B cell (primary cell): Measurements from ENCODE around the gene CBLN3. TPM values are rescaled to one million over a fixed set of nuclear protein-coding genes. Genes with fewer than 3 reads are reported as not detected.

ENCODE experiments used
- ATAC-seq: fragments of 200-7000 bp; cut with Tn5 transposase; one replicate; pipeline ENCODE4 v1.10.0; 2021; ENCODE audit warnings: low read depth, mild to moderate bottlenecking, moderate number of reproducible peaks, moderate library complexity
- CTCF ChIA-PET: fragments of 350-600 bp; sonication (Branson Sonifier 250); formaldehyde crosslinking; loops from one replicate; lab custom pipeline; 2021; ENCODE audit warnings: antibody characterized with exemption, inconsistent platforms; lab: Charles Lee
- POLR2A ChIA-PET: fragments of 350-600 bp; sonication (Branson Sonifier 250); formaldehyde crosslinking; loops from one replicate; lab custom pipeline; 2021; ENCODE audit warnings: antibody characterized with exemption; lab: Charles Lee
- DNase-seq: peaks from one replicate; pipeline ENCODE4 v3.0.0; 2013
- H2AFZ ChIP-seq: 2 replicates; pipeline ENCODE4 v1.6.1; 2012; ENCODE audit warnings: mild to moderate bottlenecking, low read depth, low read length; ENCODE audit not compliant: insufficient read depth, poor library complexity, severe bottlenecking
- H3K27ac ChIP-seq, 2 donors: 1 replicate in 1 of 2; 2 replicates in 1 of 2; pipeline ENCODE4 v1.5.1; 2012 to 2013; ENCODE audit warnings: low read length in 2 of 2, mild to moderate bottlenecking in 2 of 2, moderate library complexity in 1 of 2
- H3K27me3 ChIP-seq, 4 experiments: fragments of 200-600 bp in 1 of 4; sonication (generic) in 1 of 4; replicated peaks in 1 of 4; 1 replicate in 2 of 4; 2 replicates in 2 of 4; pipeline versions ENCODE4 v1.6.1 to v1.7.0; 2013 to 2016; ENCODE audit warnings: low read length in 3 of 4, mild to moderate bottlenecking in 2 of 4, mixed read lengths in 1 of 4, moderate library complexity in 1 of 4; ENCODE audit not compliant: insufficient read depth in 4 of 4, control insufficient read depth in 3 of 4; ENCODE audit errors: control extremely low read depth in 1 of 4
- H3K36me3 ChIP-seq, 2 experiments: replicated peaks in 1 of 2; 1 replicate in 1 of 2; 2 replicates in 1 of 2; pipeline versions ENCODE4 v1.6.1 to v1.7.1; 2013; ENCODE audit warnings: low read length in 1 of 2; ENCODE audit not compliant: insufficient read depth in 2 of 2, control insufficient read depth in 1 of 2; ENCODE audit errors: control extremely low read depth in 1 of 2, extremely low read depth in 1 of 2
- H3K4me1 ChIP-seq, 2 donors: fragments of 200-600 bp in 1 of 2; sonication (generic) in 1 of 2; 1 replicate in 1 of 2; 2 replicates in 1 of 2; pipeline versions ENCODE4 v1.5.1 to v1.6.1; 2013 to 2017; ENCODE audit warnings: low read length in 2 of 2; ENCODE audit not compliant: control insufficient read depth in 2 of 2, insufficient read depth in 2 of 2
- H3K4me2 ChIP-seq: replicated peaks from 2 replicates; pipeline ENCODE3; 2012; ENCODE audit warnings: mild to moderate bottlenecking, low read depth, low read length; ENCODE audit not compliant: poor library complexity, severe bottlenecking
- H3K4me3 ChIP-seq, 5 experiments: fragments of 200-600 bp in 1 of 5; sonication (generic) in 1 of 5; 1 replicate in 3 of 5; 2 replicates in 2 of 5; pipeline versions ENCODE4 v1.5.1 to v1.7.0; 2011 to 2016; ENCODE audit warnings: low read length in 4 of 5, mild to moderate bottlenecking in 4 of 5, low read depth in 2 of 5, control low read depth in 1 of 5, moderate library complexity in 1 of 5; ENCODE audit not compliant: insufficient read depth in 1 of 5; ENCODE audit errors: control extremely low read depth in 1 of 5, extremely low read depth in 1 of 5
- H3K79me2 ChIP-seq: fragments of 200-600 bp; sonication (generic); one replicate; pipeline ENCODE4 v1.6.0; 2016; ENCODE audit warnings: low read length; ENCODE audit not compliant: control insufficient read depth, insufficient read depth
- H3K9ac ChIP-seq: fragments of 200-600 bp; sonication (generic); 2 replicates; pipeline ENCODE4 v1.6.1; 2017; ENCODE audit warnings: mild to moderate bottlenecking, low read length, moderate library complexity
- H3K9me3 ChIP-seq, 3 donors: one replicate each; pipeline versions ENCODE4 v1.6.1 to v1.7.1; 2013; ENCODE audit warnings: low read length in 2 of 3; ENCODE audit not compliant: control insufficient read depth in 2 of 3, insufficient read depth in 1 of 3; ENCODE audit errors: control extremely low read depth in 1 of 3
- H4K20me1 ChIP-seq: 2 replicates; pipeline ENCODE4 v1.6.0; 2012; ENCODE audit warnings: mild to moderate bottlenecking, low read length; ENCODE audit not compliant: insufficient read depth, control insufficient read depth, poor library complexity, severe bottlenecking
- H3K27ac Mint-ChIP-seq: one replicate; pipeline ENCODE4 v1.8.0; 2021; ENCODE audit warnings: mixed read lengths
- H3K27me3 Mint-ChIP-seq: one replicate; pipeline ENCODE4 v1.8.0; 2021; ENCODE audit warnings: mixed read lengths
- H3K4me1 Mint-ChIP-seq: one replicate; pipeline ENCODE4 v1.8.0; 2021; ENCODE audit warnings: mixed read lengths
- H3K4me3 Mint-ChIP-seq: one replicate; pipeline ENCODE4 v1.8.0; 2021; ENCODE audit warnings: mixed read lengths
- H3K9me3 Mint-ChIP-seq: one replicate; pipeline ENCODE4 v1.8.0; 2022; ENCODE audit warnings: mixed read lengths; ENCODE audit not compliant: insufficient read depth
- EZH2 ChIP-seq: IDR thresholded peaks from 2 replicates; pipeline ENCODE4 v1.6.1; 2012; ENCODE audit warnings: borderline replicate concordance, low read depth, mild to moderate bottlenecking, moderate library complexity, low read length; ENCODE audit not compliant: insufficient read depth, poor library complexity, severe bottlenecking
- WGBS: methylation state at CpG from one replicate; pipeline ENCODE4 v1.1.5; 2013; ENCODE audit warnings: missing lambda C conversion rate; ENCODE audit not compliant: insufficient coverage; 5-methylcytosine and 5-hydroxymethylcytosine counted together
- intact Hi-C: fragments of 100-400 bp; cut with micrococcal nuclease; formaldehyde crosslinking; loops from one replicate; pipeline ENCODE4 v1.10.0; 2022
- polyA plus RNA-seq: library from polyadenylated mRNA; depleted of rRNA; stranded (reverse); fragments of >200 nt; gene quantifications from 2 replicates; pipeline ENCODE4 v1.2.3, GENCODE V29; 2012
- total RNA-seq, 2 donors: library from RNA; stranded (reverse); fragments of 120-200 nt in 1 of 2; gene quantifications; 1 replicate in 1 of 2; 2 replicates in 1 of 2; pipeline versions ENCODE4 v1.2.3 to v1.2.4, GENCODE V29; 2013 to 2022
- TF ChIP-seq, protein P1 (sequence below): fragments of 200-600 bp; IDR thresholded peaks from one replicate; pipeline ENCODE4 v1.8.0; 2022; ENCODE audit warnings: antibody characterized with exemption, mild to moderate bottlenecking

Gene CBLN3
- total and polyA plus RNA-seq, 2 donors (not counting 1 experiment from before 2014, with no cell fraction given): 35.0 to 134 TPM

DNA sequence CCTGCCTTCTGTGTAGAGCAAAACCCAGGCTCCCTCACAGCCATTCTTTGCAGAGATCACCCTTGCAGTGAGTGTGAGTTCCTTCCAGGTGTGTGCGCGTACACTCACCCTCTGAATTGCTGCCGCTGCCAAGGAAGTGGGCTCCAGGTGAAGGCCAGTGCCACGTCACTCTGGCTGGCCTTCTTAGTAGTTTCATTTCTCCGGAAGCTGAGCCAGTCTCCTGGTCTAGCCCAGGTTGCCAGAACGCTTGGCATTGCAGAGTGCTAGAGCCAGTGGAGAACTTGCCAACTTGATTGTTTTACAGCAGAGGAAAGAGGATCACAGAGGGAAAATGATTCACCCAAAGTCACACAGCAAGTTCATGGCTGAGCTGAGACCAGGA is 11.0 kb downstream of the CBLN3 start:
- POLR2A ChIA-PET: interaction anchor here (1.2 kb wide), 1 partner anchor 48 kb away, joined by 3 read pairs; no protein-coding TSS in a partner anchor

GRCh38 chr14:24417832-24418491 is 11.5 kb downstream of the CBLN3 start:
- ChIA-PET POLR2A (no interaction called here), CTCF (interaction anchor here (3.3 kb wide), 1 partner anchor 13 kb away, joined by 18 read pairs; the partner anchor contains the start of genes CBLN3 and KHNYN)
- intact Hi-C loops: no loop called here
- no peak overlapping the region for H3K27ac Mint-ChIP-seq
- no peak overlapping the region for H3K4me3 Mint-ChIP-seq
- 92% methylated on average over 6 of the region's 6 CpGs for WGBS
- H3K4me2 ChIP-seq: no peak overlapping the region
- H3K9me3 Mint-ChIP-seq: no peaks in the 10 kb centered on the region
- H3K36me3 ChIP-seq: no peaks in the 10 kb centered on the region
- ATAC-seq: no peak
- H3K9me3 ChIP-seq: no peaks in the 10 kb centered on the region
- peaks cover 34% of the 10 kb centered on the region for H3K27me3 Mint-ChIP-seq
- no peak overlapping the region for H2AFZ ChIP-seq
- no peak overlapping the region for H3K9ac ChIP-seq
- H3K27me3 ChIP-seq: peaks cover 0 to 43% (median 7%) of the 10 kb centered on the region in 4 experiments
- H3K79me2 ChIP-seq: no peaks in the 10 kb centered on the region
- H3K4me1 Mint-ChIP-seq: no peaks in the 10 kb centered on the region
- no peak for DNase-seq
- no peaks in the 10 kb centered on the region for H4K20me1 ChIP-seq
- TF ChIP-seq, protein P1, sequence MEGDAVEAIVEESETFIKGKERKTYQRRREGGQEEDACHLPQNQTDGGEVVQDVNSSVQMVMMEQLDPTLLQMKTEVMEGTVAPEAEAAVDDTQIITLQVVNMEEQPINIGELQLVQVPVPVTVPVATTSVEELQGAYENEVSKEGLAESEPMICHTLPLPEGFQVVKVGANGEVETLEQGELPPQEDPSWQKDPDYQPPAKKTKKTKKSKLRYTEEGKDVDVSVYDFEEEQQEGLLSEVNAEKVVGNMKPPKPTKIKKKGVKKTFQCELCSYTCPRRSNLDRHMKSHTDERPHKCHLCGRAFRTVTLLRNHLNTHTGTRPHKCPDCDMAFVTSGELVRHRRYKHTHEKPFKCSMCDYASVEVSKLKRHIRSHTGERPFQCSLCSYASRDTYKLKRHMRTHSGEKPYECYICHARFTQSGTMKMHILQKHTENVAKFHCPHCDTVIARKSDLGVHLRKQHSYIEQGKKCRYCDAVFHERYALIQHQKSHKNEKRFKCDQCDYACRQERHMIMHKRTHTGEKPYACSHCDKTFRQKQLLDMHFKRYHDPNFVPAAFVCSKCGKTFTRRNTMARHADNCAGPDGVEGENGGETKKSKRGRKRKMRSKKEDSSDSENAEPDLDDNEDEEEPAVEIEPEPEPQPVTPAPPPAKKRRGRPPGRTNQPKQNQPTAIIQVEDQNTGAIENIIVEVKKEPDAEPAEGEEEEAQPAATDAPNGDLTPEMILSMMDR: no peak
- no peak for TF ChIP-seq EZH2
- H3K4me1 ChIP-seq: peaks cover 7 to 9% of the 10 kb centered on the region in 2 donors
- no peak overlapping the region for H3K4me3 ChIP-seq
- no peak overlapping the region for H3K27ac ChIP-seq

More for the DNA sequence above, 11.0 kb downstream of the CBLN3 start:
- H4K20me1 ChIP-seq: no peaks in the 10 kb centered on the region
- H3K4me3 ChIP-seq: no peak overlapping the region
- CTCF ChIA-PET: interaction anchor here (1.0 to 3.3 kb wide), 3 partner anchors 12 to 91 kb away, joined by 3 to 18 read pairs (median 7); partner anchors contain the start of genes CBLN3 and KHNYN
- no peak overlapping the region for H2AFZ ChIP-seq
- H3K9ac ChIP-seq: no peak overlapping the region
- H3K4me1 ChIP-seq: peaks cover 7 to 9% of the 10 kb centered on the region in 2 donors
- no peak overlapping the region for H3K4me2 ChIP-seq
- DNase-seq: no peak
- ATAC-seq: no peak
- Mint-ChIP-seq H3K27me3 (peaks cover 34% of the 10 kb centered on the region), H3K27ac (no peak overlapping the region), H3K4me1 (no peaks in the 10 kb centered on the region), H3K9me3 (no peaks in the 10 kb centered on the region), H3K4me3 (no peak overlapping the region)
- H3K9me3 ChIP-seq: no peaks in the 10 kb centered on the region
- peaks cover 0 to 43% (median 7%) of the 10 kb centered on the region in 4 experiments for H3K27me3 ChIP-seq
- TF ChIP-seq, protein P1: no peak
- TF ChIP-seq EZH2: no peak
- H3K27ac ChIP-seq: no peak overlapping the region
- no peaks in the 10 kb centered on the region for H3K79me2 ChIP-seq
- no peaks in the 10 kb centered on the region for H3K36me3 ChIP-seq
- intact Hi-C loops: no loop called here
- 55% methylated on average over 4 of the region's 6 CpGs for WGBS
